A549 (cell line): ENCODE data around the gene SLC39A3. TPM values are rescaled to one million over a fixed set of nuclear protein-coding genes. Genes with fewer than 3 reads are reported as not detected.

Experiments used
- ATAC-seq, 2 experiments: fragments of 200-7000 bp in 1 of 2; fragments of >200 bp in 1 of 2; cut with Nextera tagmentation in 1 of 2; cut with Tn5 transposase in 1 of 2; 3 replicates each; pipeline versions ENCODE4 v1.8.0 to v1.9.1; 2018 to 2020; ENCODE audit warnings: mild to moderate bottlenecking in 1 of 2, moderate library complexity in 1 of 2
- CTCF ChIA-PET: fragments of 300-600 bp; sonication (Branson Sonifier 250); formaldehyde crosslinking; extraction: SDS; loops from one replicate; lab custom pipeline; 2021; ENCODE audit warnings: antibody characterized with exemption, inconsistent platforms; lab: Yijun Ruan, JAX
- POLR2A ChIA-PET: fragments of 350-600 bp; formaldehyde crosslinking; extraction: SDS; loops from one replicate; lab custom pipeline; 2021; ENCODE audit warnings: antibody characterized with exemption, inconsistent platforms; lab: Yijun Ruan, JAX
- DNase-seq, 2 experiments: peaks; one replicate each; pipeline versions ENCODE4 v3.0.0 to v3.0.0-alpha.2; 2011 to 2016; ENCODE audit warnings: low read depth in 1 of 2, low spot score in 1 of 2
- FAIRE-seq: peaks from 2 replicates; lab custom pipeline; 2011; peaks lifted over from hg19 to GRCh38; lab: Jason Lieb, UNC
- H3K27ac ChIP-seq, 2 experiments: fragments of >200 bp; sonication (Bioruptor Twin); formaldehyde crosslinking; 3 replicates each; pipeline ENCODE4 v1.5.1; 2016 to 2017
- H3K4me1 ChIP-seq: fragments of >200 bp; sonication (Bioruptor Twin); formaldehyde crosslinking; 3 replicates; pipeline ENCODE4 v1.6.1; 2016
- H3K4me2 ChIP-seq: fragments of >200 bp; sonication (Bioruptor Twin); formaldehyde crosslinking; 3 replicates; pipeline ENCODE4 v1.6.1; 2016
- H3K4me3 ChIP-seq: fragments of >200 bp; sonication (Bioruptor Twin); formaldehyde crosslinking; 3 replicates; pipeline ENCODE4 v1.5.1; 2016
- H3K9me3 ChIP-seq: fragments of >200 bp; sonication (Bioruptor Twin); formaldehyde crosslinking; 3 replicates; pipeline ENCODE4 v1.6.1; 2016
- CBX2 ChIP-seq: fragments of 200-600 bp; sonication (generic); IDR thresholded peaks from 2 replicates; pipeline ENCODE4 v1.6.1; 2016; ENCODE audit warnings: low read depth, mild to moderate bottlenecking, borderline replicate concordance
- CBX8 ChIP-seq: fragments of 200-600 bp; sonication (generic); IDR thresholded peaks from 2 replicates; pipeline ENCODE4 v1.6.1; 2016
- CEBPB ChIP-seq, 2 experiments: fragments of >200 bp in 1 of 2; sonication (Bioruptor Twin) in 1 of 2; formaldehyde crosslinking in 1 of 2; IDR thresholded peaks; 2 replicates each; pipeline ENCODE4 v1.6.1; 2012 to 2016
- CHD2 ChIP-seq: fragments of 150-350 bp; IDR thresholded peaks from 2 replicates; pipeline ENCODE4 v1.6.1; 2014; ENCODE audit warnings: low read length; ENCODE audit not compliant: partially characterized antibody
- CHD4 ChIP-seq: fragments of 200-600 bp; sonication (generic); IDR thresholded peaks from 2 replicates; pipeline ENCODE4 v1.6.1; 2016; ENCODE audit warnings: antibody characterized with exemption, mild to moderate bottlenecking, borderline replicate concordance
- EP300 ChIP-seq, 2 experiments: fragments of >200 bp; sonication (Bioruptor Twin); formaldehyde crosslinking; IDR thresholded peaks; 2 replicates in 1 of 2; 3 replicates in 1 of 2; pipeline ENCODE4 v1.6.1; 2016 to 2017
- ESRRA ChIP-seq: fragments of 150-350 bp; IDR thresholded peaks from 2 replicates; pipeline ENCODE4 v1.6.1; 2014; ENCODE audit warnings: mild to moderate bottlenecking, low read length, borderline replicate concordance
- FOSB ChIP-seq: fragments of 250-450 bp; sonication (Bioruptor Pico); IDR thresholded peaks from 2 replicates; pipeline ENCODE4 v1.5.0; 2020; ENCODE audit warnings: mild to moderate bottlenecking, moderate library complexity
- FOSL2 ChIP-seq, 2 experiments: fragments of 450-650 bp in 1 of 2; fragments of >200 bp in 1 of 2; sonication (Bioruptor Twin) in 1 of 2; formaldehyde crosslinking; IDR thresholded peaks; 2 replicates each; pipeline versions ENCODE4 v1.5.0 to v1.6.1; 2016 to 2020; ENCODE audit warnings: mild to moderate bottlenecking in 1 of 2, moderate library complexity in 1 of 2
- HDAC2 ChIP-seq: fragments of 200-600 bp; sonication (generic); IDR thresholded peaks from 2 replicates; pipeline ENCODE4 v1.6.1; 2016
- HEYL ChIP-seq: fragments of 250-450 bp; sonication (Bioruptor Pico); IDR thresholded peaks from 2 replicates; pipeline ENCODE4 v1.8.0; 2021; ENCODE audit warnings: mild to moderate bottlenecking, moderate library complexity
- HOXA7 ChIP-seq: fragments of 250-450 bp; sonication (Bioruptor Pico); IDR thresholded peaks from 2 replicates; pipeline ENCODE4 v1.5.0; 2020; ENCODE audit warnings: mild to moderate bottlenecking, moderate library complexity
- HOXB13 ChIP-seq: fragments of 250-450 bp; sonication (Bioruptor Pico); IDR thresholded peaks from 2 replicates; pipeline ENCODE4 v1.5.0; 2020; ENCODE audit warnings: low read depth, mild to moderate bottlenecking, moderate library complexity
- KDM1A ChIP-seq: fragments of 200-600 bp; sonication (generic); IDR thresholded peaks from 2 replicates; pipeline ENCODE4 v1.6.1; 2016; ENCODE audit warnings: low read depth, mild to moderate bottlenecking
- MAZ ChIP-seq: fragments of 150-350 bp; IDR thresholded peaks from 2 replicates; pipeline ENCODE4 v1.6.1; 2014; ENCODE audit warnings: antibody characterized with exemption, low read depth, low read length, borderline replicate concordance
- NFE2L2 ChIP-seq: fragments of 150-350 bp; conservative IDR thresholded peaks from 2 replicates; pipeline ENCODE4 v1.6.1; 2014; ENCODE audit warnings: low read length
- RARB ChIP-seq: fragments of 250-450 bp; sonication (Bioruptor Pico); IDR thresholded peaks from 2 replicates; pipeline ENCODE4 v1.8.0; 2021; ENCODE audit warnings: mild to moderate bottlenecking, moderate library complexity
- RFX5 ChIP-seq: fragments of 450-650 bp; IDR thresholded peaks from 2 replicates; pipeline ENCODE4 v1.7.1; 2014; ENCODE audit warnings: antibody characterized with exemption, mild to moderate bottlenecking, moderate library complexity
- RNF2 ChIP-seq: fragments of 200-600 bp; sonication (generic); IDR thresholded peaks from 2 replicates; pipeline ENCODE4 v1.6.1; 2016; ENCODE audit warnings: low read depth, mild to moderate bottlenecking, antibody characterized with exemption, moderate library complexity, borderline replicate concordance
- SMC3 ChIP-seq: fragments of >200 bp; sonication (Bioruptor Twin); formaldehyde crosslinking; IDR thresholded peaks from 3 replicates; pipeline ENCODE4 v1.6.1; 2018; ENCODE audit warnings: inconsistent platforms
- TFCP2L1 ChIP-seq: fragments of 250-450 bp; sonication (Bioruptor Pico); IDR thresholded peaks from 2 replicates; pipeline ENCODE4 v1.5.0; 2021; ENCODE audit warnings: mild to moderate bottlenecking
- TP53 ChIP-seq: fragments of 250-450 bp; sonication (Bioruptor Pico); IDR thresholded peaks from 2 replicates; pipeline ENCODE4 v1.5.0; 2021; ENCODE audit warnings: mild to moderate bottlenecking, moderate library complexity
- ZC3H11A ChIP-seq: fragments of 450-650 bp; IDR thresholded peaks from 2 replicates; pipeline ENCODE4 v1.6.1; 2014; ENCODE audit warnings: antibody characterized with exemption, mild to moderate bottlenecking
- ZFP36 ChIP-seq: fragments of 450-650 bp; IDR thresholded peaks from 2 replicates; pipeline ENCODE4 v1.6.1; 2014; ENCODE audit warnings: borderline replicate concordance; ENCODE audit not compliant: partially characterized antibody
- ZNF302 ChIP-seq: fragments of 250-450 bp; sonication (Bioruptor Pico); IDR thresholded peaks from 2 replicates; pipeline ENCODE4 v1.9.0; 2021; ENCODE audit warnings: inconsistent platforms, mild to moderate bottlenecking, moderate library complexity
- WGBS: methylation state at CpG from one replicate; pipeline ENCODE4 v1.1.6; 2017; ENCODE audit errors: missing lambda C conversion rate; 5-methylcytosine and 5-hydroxymethylcytosine counted together
- polyA plus RNA-seq, 4 experiments: library from polyadenylated mRNA; depleted of rRNA in 3 of 4; stranded (reverse); fragments of >200 nt; fragmentation: RNase III in 1 of 4; extraction: RNeasy Plus Mini Kit Qiagen cat#74134 plus additional on column Dnase treatment in 1 of 4; gene quantifications; 2 replicates in 3 of 4; 3 replicates in 1 of 4; pipeline ENCODE4 v1.2.3, GENCODE V29; 2011 to 2017
- TF ChIP-seq, protein P1 (sequence below): IDR thresholded peaks from 2 replicates; pipeline ENCODE4 v1.6.1; 2012
- TF ChIP-seq, protein P2 (sequence below): fragments of >200 bp; sonication (Bioruptor Twin); formaldehyde crosslinking; IDR thresholded peaks from 2 replicates; pipeline ENCODE4 v1.6.1; 2016

The SLC39A3 gene
- polyA plus RNA-seq, 2 of the 4 experiments (the other 2 are of a cell fraction), result 28.3 to 29.6 TPM

DNA sequence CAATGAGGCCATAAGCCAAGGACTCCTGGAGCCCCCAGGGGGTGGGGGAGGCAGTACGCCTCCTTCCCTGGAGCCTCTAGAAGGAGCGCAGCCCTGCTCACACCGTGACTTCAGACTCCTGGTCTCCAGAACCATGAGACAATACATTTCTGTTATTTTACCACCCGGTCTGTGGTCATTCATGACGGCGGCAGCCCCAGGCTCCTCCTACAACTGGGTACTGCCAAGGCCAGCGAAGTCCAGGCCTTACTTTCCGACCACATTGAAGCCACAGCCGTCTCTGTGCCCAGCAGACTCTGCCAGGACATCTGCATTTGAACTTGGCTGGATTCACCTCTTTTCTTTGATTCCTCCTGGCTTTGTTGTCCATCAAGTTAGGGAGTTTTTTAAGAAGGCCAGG lies 47.9 kb downstream of the SLC39A3 start:
- H3K27ac ChIP-seq, result no peak overlapping the region
- H3K4me1 ChIP-seq, result no peaks in the 10 kb centered on the region
- no peaks in the 10 kb centered on the region for H3K9me3 ChIP-seq
- DNase-seq (no peak), FAIRE-seq (no peak), ATAC-seq (no peak)
- CTCF ChIA-PET, result no interaction called here
- H3K4me2 ChIP-seq, result no peak overlapping the region
- no peak overlapping the region for H3K4me3 ChIP-seq
- 71% methylated on average over 9 of the region's 9 CpGs for WGBS
- POLR2A ChIA-PET, result no interaction called here
- TF ChIP-seq MAZ (no peak), ZC3H11A (no peak), RNF2 (no peak), RFX5 (no peak), EP300 (IDR thresholded peaks at IDR 0.05) (no peak), CBX2 (no peak)
- TF ChIP-seq, protein P1, sequence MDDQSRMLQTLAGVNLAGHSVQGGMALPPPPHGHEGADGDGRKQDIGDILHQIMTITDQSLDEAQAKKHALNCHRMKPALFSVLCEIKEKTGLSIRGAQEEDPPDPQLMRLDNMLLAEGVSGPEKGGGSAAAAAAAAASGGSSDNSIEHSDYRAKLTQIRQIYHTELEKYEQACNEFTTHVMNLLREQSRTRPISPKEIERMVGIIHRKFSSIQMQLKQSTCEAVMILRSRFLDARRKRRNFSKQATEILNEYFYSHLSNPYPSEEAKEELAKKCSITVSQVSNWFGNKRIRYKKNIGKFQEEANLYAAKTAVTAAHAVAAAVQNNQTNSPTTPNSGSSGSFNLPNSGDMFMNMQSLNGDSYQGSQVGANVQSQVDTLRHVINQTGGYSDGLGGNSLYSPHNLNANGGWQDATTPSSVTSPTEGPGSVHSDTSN, result no peak
- TF ChIP-seq, protein P2, sequence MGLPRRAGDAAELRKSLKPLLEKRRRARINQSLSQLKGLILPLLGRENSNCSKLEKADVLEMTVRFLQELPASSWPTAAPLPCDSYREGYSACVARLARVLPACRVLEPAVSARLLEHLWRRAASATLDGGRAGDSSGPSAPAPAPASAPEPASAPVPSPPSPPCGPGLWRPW, result no peak

DNA sequence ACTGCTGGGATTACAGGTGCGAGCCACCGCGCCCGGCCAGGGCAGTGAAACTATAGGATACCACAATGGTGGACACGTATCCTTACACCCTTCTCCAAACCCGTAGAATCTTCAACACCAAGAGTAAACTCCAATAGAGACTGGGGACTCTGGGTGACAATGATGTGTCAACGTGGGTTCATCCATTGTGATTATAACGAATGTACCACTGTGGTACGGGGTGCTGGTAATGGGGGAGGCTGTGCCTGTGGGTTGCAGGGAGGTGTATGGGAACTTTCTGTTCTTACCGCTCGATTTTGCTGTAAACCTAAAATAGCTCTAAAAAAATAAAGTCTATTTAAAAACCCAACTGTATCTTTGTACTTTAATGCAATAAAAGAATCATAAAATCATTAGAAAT lies 49.0 kb downstream of the SLC39A3 start:
- Histone ChIP-seq H3K27ac (no peak overlapping the region), H3K4me1 (no peaks in the 10 kb centered on the region), H3K9me3 (no peaks in the 10 kb centered on the region), H3K4me2 (no peak overlapping the region), H3K4me3 (no peak overlapping the region)
- POLR2A ChIA-PET, result no interaction called here
- ATAC-seq, result no peak
- no peak for FAIRE-seq
- DNase-seq, result no peak
- TF ChIP-seq NFE2L2 (no peak), HOXB13 (CRISPR knock-in tag) (no peak), FOSL2 (IDR thresholded peaks at IDR 0.05) (no peak), FOSL2 (CRISPR knock-in tag; IDR thresholded peaks at IDR 0.05) (no peak), SMC3 (no peak), TFCP2L1 (CRISPR knock-in tag) (no peak), FOSB (no peak), RARB (CRISPR knock-in tag) (no peak), TP53 (no peak), HDAC2 (no peak)
- WGBS, result 59% methylated on average over 11 of the region's 11 CpGs
- CTCF ChIA-PET, result no interaction called here

DNA sequence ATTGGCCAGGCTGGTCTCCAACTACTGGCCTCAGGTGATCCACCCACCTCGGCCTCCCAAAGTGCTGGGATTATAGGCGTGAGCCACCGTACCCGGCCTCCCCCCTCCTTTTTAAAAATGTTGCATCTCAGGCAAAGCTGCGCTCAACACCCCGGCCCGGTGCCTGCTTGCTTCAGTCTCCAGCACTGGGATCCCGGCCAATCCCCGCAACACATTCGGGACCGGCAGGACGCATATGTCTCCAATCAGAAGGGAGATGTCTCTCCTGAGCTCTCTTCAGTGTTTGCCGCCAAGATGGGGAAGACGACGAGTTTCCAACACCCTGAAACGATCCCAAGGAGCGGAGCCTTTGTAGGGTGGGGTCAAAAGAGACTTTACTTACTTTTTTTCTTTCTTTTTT lies 53.5 kb downstream of the SLC39A3 start:
- no peak overlapping the region for H3K4me2 ChIP-seq
- H3K9me3 ChIP-seq, result no peaks in the 10 kb centered on the region
- CTCF ChIA-PET, result interaction anchor here (0.5 to 1.8 kb wide), 3 partner anchors 15 to 1201 kb away, joined by 3 to 8 read pairs (median 3); no protein-coding TSS in a partner anchor
- no peak for TF ChIP-seq KDM1A
- TF ChIP-seq HDAC2, result no peak
- no peak for TF ChIP-seq CBX8
- TF ChIP-seq HOXB13 (CRISPR knock-in tag), result no peak
- TF ChIP-seq RARB (CRISPR knock-in tag), result no peak
- no peak for TF ChIP-seq HEYL (CRISPR knock-in tag)
- TF ChIP-seq, all 56 proteins: peak for 0
- POLR2A ChIA-PET, result no interaction called here
- no peak for DNase-seq
- Histone ChIP-seq H3K27ac (no peak overlapping the region), H3K4me1 (no peaks in the 10 kb centered on the region), H3K4me3 (no peak overlapping the region)
- no peak for ATAC-seq
- FAIRE-seq, result no peak
- 77% methylated on average over 17 of the region's 17 CpGs for WGBS

DNA sequence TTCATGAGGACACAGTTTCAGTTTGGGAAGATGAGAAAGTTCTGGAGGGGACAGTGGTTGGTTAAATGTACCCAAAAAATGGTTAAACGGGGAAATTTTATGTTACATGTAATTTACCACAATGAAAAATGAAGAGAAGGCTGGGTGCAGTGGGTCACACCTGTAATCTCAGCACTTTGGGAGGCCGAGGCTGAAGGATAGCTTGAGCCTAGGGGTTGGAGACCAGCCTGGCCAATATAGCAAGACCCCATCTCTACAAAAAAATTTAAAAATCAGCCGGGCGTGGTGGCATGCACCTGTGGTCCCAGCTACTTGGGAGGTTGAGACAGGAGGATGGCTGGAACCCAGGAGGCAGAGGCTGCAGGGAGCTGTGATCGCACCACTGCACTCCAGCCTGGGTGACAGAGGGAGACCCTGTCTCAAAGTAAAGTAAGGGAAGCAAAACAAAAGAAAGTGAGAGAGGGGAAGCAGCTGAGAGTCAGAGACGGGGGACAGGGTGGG lies 54.6 kb downstream of the SLC39A3 start:
- DNase-seq (no peak), FAIRE-seq (no peak), ATAC-seq (no peak)
- POLR2A ChIA-PET, result no interaction called here
- H3K4me1 ChIP-seq, result no peaks in the 10 kb centered on the region
- CTCF ChIA-PET, result interaction anchor here (1.8 kb wide), 1 partner anchor 37 kb away, joined by 8 read pairs; no protein-coding TSS in a partner anchor
- TF ChIP-seq ESRRA (no peak), SMC3 (no peak), HOXA7 (CRISPR knock-in tag) (no peak), TFCP2L1 (CRISPR knock-in tag) (no peak), CEBPB (IDR thresholded peaks at IDR 0.05) (no peak), CBX8 (no peak), CHD2 (no peak), CHD4 (no peak), ZFP36 (no peak), NFE2L2 (no peak), ZNF302 (no peak)
- 78% methylated on average over 6 of the region's 6 CpGs for WGBS
- no peaks in the 10 kb centered on the region for H3K9me3 ChIP-seq
- H3K4me3 ChIP-seq, result no peak overlapping the region
- no peak overlapping the region for H3K27ac ChIP-seq
- H3K4me2 ChIP-seq, result no peak overlapping the region
